Activated CD4-positive, alpha-beta T cell treated with anti-CD3 and anti-CD28 coated beads, Interleukin-2, amount 10 ng/mL, durations not matched to agents 24 days and 14 days (primary cell): ENCODE data around the gene CUX1. TPM values are rescaled to one million over a fixed set of nuclear protein-coding genes. Genes with fewer than 3 reads are reported as not detected.
"Not testable (repeated sequence)": the region's sequence is repeated elsewhere in the genome, so short reads cannot be mapped to it uniquely, and the experiment has no call there.

Source experiments
- DNase-seq: peaks from one replicate; pipeline ENCODE4 v3.0.0; 2022
- H3K27ac Mint-ChIP-seq: one replicate; pipeline ENCODE4 v1.8.0; 2022; ENCODE audit warnings: mild to moderate bottlenecking, mixed read lengths
- H3K27me3 Mint-ChIP-seq: one replicate; pipeline ENCODE4 v1.8.0; 2022; ENCODE audit warnings: mixed read lengths
- H3K36me3 Mint-ChIP-seq: one replicate; pipeline ENCODE4 v1.8.0; 2022; ENCODE audit warnings: low read depth, mild to moderate bottlenecking, mixed read lengths
- H3K4me1 Mint-ChIP-seq: one replicate; pipeline ENCODE4 v1.8.0; 2021; ENCODE audit warnings: mixed read lengths
- H3K4me3 Mint-ChIP-seq: one replicate; pipeline ENCODE4 v1.8.0; 2022; ENCODE audit warnings: mild to moderate bottlenecking, moderate library complexity, mixed read lengths
- H3K9me3 Mint-ChIP-seq: one replicate; pipeline ENCODE4 v1.8.0; 2021; ENCODE audit warnings: mixed read lengths
- intact Hi-C: fragments of 100-400 bp; cut with micrococcal nuclease; formaldehyde crosslinking; loops from one replicate; pipeline ENCODE4 v1.15.1; 2023
- total RNA-seq: library from RNA; stranded (reverse); gene quantifications from 2 replicates; pipeline ENCODE4 v1.2.3, GENCODE V29; 2022

The CUX1 gene
- total RNA-seq, 1 donor from 2014 or later = 31.5 TPM

GRCh38 chr7:101916876-101917275 is 99.5 kb downstream of the CUX1 start:
- Mint-ChIP-seq H3K27ac (no peak overlapping the region), H3K4me1 (peaks cover 7% of the 10 kb centered on the region), H3K36me3 (peaks cover 5% of the 10 kb centered on the region), H3K27me3 (no peaks in the 10 kb centered on the region), H3K4me3 (no peak overlapping the region), H3K9me3 (no peaks in the 10 kb centered on the region)
- intact Hi-C loops = no loop called here
- no peak for DNase-seq

GRCh38 chr7:101917566-101917965 is 100.1 kb downstream of the CUX1 start:
- no peak overlapping the region for H3K4me3 Mint-ChIP-seq
- H3K9me3 Mint-ChIP-seq = no peaks in the 10 kb centered on the region
- H3K4me1 Mint-ChIP-seq = peaks cover 7% of the 10 kb centered on the region
- DNase-seq = no peak
- no peak overlapping the region for H3K27ac Mint-ChIP-seq
- H3K36me3 Mint-ChIP-seq = peaks cover 5% of the 10 kb centered on the region
- intact Hi-C loops = no loop called here
- no peaks in the 10 kb centered on the region for H3K27me3 Mint-ChIP-seq

GRCh38 chr7:101918426-101918825 is 101.0 kb downstream of the CUX1 start:
- Mint-ChIP-seq H3K36me3 (peaks cover 5% of the 10 kb centered on the region), H3K4me1 (peaks cover 7% of the 10 kb centered on the region), H3K4me3 (no peak overlapping the region), H3K27ac (no peak overlapping the region), H3K27me3 (no peaks in the 10 kb centered on the region), H3K9me3 (no peaks in the 10 kb centered on the region)
- no peak for DNase-seq
- intact Hi-C loops = no loop called here

- intact Hi-C loops = no loop called here
- Mint-ChIP-seq H3K36me3 (peaks cover 5% of the 10 kb centered on the region), H3K9me3 (no peaks in the 10 kb centered on the region)
Observed at GRCh38 chr7:101919363-101920115, 102.1 kb downstream of the CUX1 start.

GRCh38 chr7:101921061-101921460 is 103.6 kb downstream of the CUX1 start:
- DNase-seq = no peak
- Mint-ChIP-seq H3K9me3 (no peaks in the 10 kb centered on the region), H3K4me1 (peaks cover 8% of the 10 kb centered on the region), H3K27me3 (no peaks in the 10 kb centered on the region), H3K36me3 (peaks cover 4% of the 10 kb centered on the region), H3K27ac (no peak overlapping the region), H3K4me3 (no peak overlapping the region)
- intact Hi-C loops = no loop called here

More at GRCh38 chr7:101919363-101920115, 102.1 kb downstream of the CUX1 start:
- no peak overlapping the region for H3K27ac Mint-ChIP-seq
- H3K27me3 Mint-ChIP-seq = no peaks in the 10 kb centered on the region
- H3K4me1 Mint-ChIP-seq = peaks cover 8% of the 10 kb centered on the region
- H3K4me3 Mint-ChIP-seq = no peak overlapping the region
- DNase-seq = no peak

GRCh38 chr7:101921546-101922489 is 104.4 kb downstream of the CUX1 start:
- H3K27ac Mint-ChIP-seq, H3K27me3 Mint-ChIP-seq, H3K4me3 Mint-ChIP-seq, H3K4me1 Mint-ChIP-seq, intact Hi-C loops, H3K9me3 Mint-ChIP-seq, H3K36me3 Mint-ChIP-seq, DNase-seq: not testable (repeated sequence)

GRCh38 chr7:101922631-101923601 is 105.5 kb downstream of the CUX1 start:
- H3K4me3 Mint-ChIP-seq = no peak overlapping the region
- no peaks in the 10 kb centered on the region for H3K27me3 Mint-ChIP-seq
- no peak for DNase-seq
- H3K27ac Mint-ChIP-seq = no peak overlapping the region
- intact Hi-C loops = no loop called here
- H3K9me3 Mint-ChIP-seq = no peaks in the 10 kb centered on the region
- peaks cover 8% of the 10 kb centered on the region for H3K4me1 Mint-ChIP-seq
- H3K36me3 Mint-ChIP-seq = peaks cover 5% of the 10 kb centered on the region

- no peak for DNase-seq
- H3K4me1 Mint-ChIP-seq = peaks cover 8% of the 10 kb centered on the region
- H3K27me3 Mint-ChIP-seq = no peaks in the 10 kb centered on the region
- peaks cover 5% of the 10 kb centered on the region for H3K36me3 Mint-ChIP-seq
- intact Hi-C loops = no loop called here
- H3K27ac Mint-ChIP-seq = no peak overlapping the region
- H3K4me3 Mint-ChIP-seq = no peak overlapping the region
- H3K9me3 Mint-ChIP-seq = no peaks in the 10 kb centered on the region
Observed at GRCh38 chr7:101923602-101923985, 106.2 kb downstream of the CUX1 start.

- no peak overlapping the region for H3K27ac Mint-ChIP-seq
- no peaks in the 10 kb centered on the region for H3K9me3 Mint-ChIP-seq
- DNase-seq = no peak
- no peaks in the 10 kb centered on the region for H3K27me3 Mint-ChIP-seq
- H3K4me3 Mint-ChIP-seq = no peak overlapping the region
- H3K4me1 Mint-ChIP-seq = peaks cover 8% of the 10 kb centered on the region
- intact Hi-C loops = loop anchor here (1.0 kb wide), 1 partner anchor 29 kb away; no protein-coding TSS in a partner anchor
- H3K36me3 Mint-ChIP-seq = peaks cover 5% of the 10 kb centered on the region
Observed at GRCh38 chr7:101924171-101924570, 106.7 kb downstream of the CUX1 start.

GRCh38 chr7:101926265-101926664 is 108.8 kb downstream of the CUX1 start:
- Mint-ChIP-seq H3K4me3 (no peak overlapping the region), H3K27ac (no peak overlapping the region), H3K36me3 (peaks cover 7% of the 10 kb centered on the region), H3K9me3 (no peaks in the 10 kb centered on the region), H3K4me1 (peaks cover 5% of the 10 kb centered on the region), H3K27me3 (no peaks in the 10 kb centered on the region)
- intact Hi-C loops = no loop called here
- no peak for DNase-seq

- peaks cover 7% of the 10 kb centered on the region for H3K36me3 Mint-ChIP-seq
- H3K4me3 Mint-ChIP-seq = no peak overlapping the region
- no peaks in the 10 kb centered on the region for H3K27me3 Mint-ChIP-seq
- intact Hi-C loops = no loop called here
- no peaks in the 10 kb centered on the region for H3K9me3 Mint-ChIP-seq
- H3K27ac Mint-ChIP-seq = no peak overlapping the region
- no peak for DNase-seq
- peaks cover 5% of the 10 kb centered on the region for H3K4me1 Mint-ChIP-seq
Observed at GRCh38 chr7:101927389-101927788, 110.0 kb downstream of the CUX1 start.

- Mint-ChIP-seq H3K27me3 (no peaks in the 10 kb centered on the region), H3K36me3 (peaks cover 7% of the 10 kb centered on the region), H3K4me3 (no peak overlapping the region), H3K4me1 (peaks cover 5% of the 10 kb centered on the region), H3K9me3 (no peaks in the 10 kb centered on the region), H3K27ac (no peak overlapping the region)
- no peak for DNase-seq
- intact Hi-C loops = no loop called here
Observed at GRCh38 chr7:101927802-101928201, 110.4 kb downstream of the CUX1 start.

GRCh38 chr7:101929256-101929655 is 111.8 kb downstream of the CUX1 start:
- H3K27me3 Mint-ChIP-seq = no peaks in the 10 kb centered on the region
- peaks cover 7% of the 10 kb centered on the region for H3K36me3 Mint-ChIP-seq
- H3K27ac Mint-ChIP-seq = no peak overlapping the region
- no peaks in the 10 kb centered on the region for H3K9me3 Mint-ChIP-seq
- intact Hi-C loops = no loop called here
- H3K4me3 Mint-ChIP-seq = no peak overlapping the region
- peaks cover under 1% of the 10 kb centered on the region for H3K4me1 Mint-ChIP-seq
- no peak for DNase-seq
